HCT116 (cell line): Measurements from ENCODE around the gene CORO2A. TPM values are rescaled to one million over a fixed set of nuclear protein-coding genes. Genes with fewer than 3 reads are reported as not detected.

Experiments used
- ATAC-seq: fragments of 200-7000 bp; cut with Tn5 transposase; 2 replicates; pipeline ENCODE4 v1.9.1; 2020; ENCODE audit warnings: mild to moderate bottlenecking, moderate library complexity
- BruUV-seq: library from RNA; stranded (reverse); fragments of 400-500 nt; replicated peaks from 2 replicates; lab custom pipeline; 2021; lab: Mats Ljungman, UMichigan
- CTCF ChIA-PET: fragments of 300-600 bp; sonication (Branson Sonifier 250); formaldehyde crosslinking; loops from one replicate; lab custom pipeline; 2021; ENCODE audit warnings: antibody characterized with exemption; lab: Charles Lee
- POLR2A ChIA-PET: fragments of 300-600, 350-600 bp; sonication (Branson Sonifier 250); formaldehyde crosslinking; loops from one replicate; lab custom pipeline; 2021; ENCODE audit warnings: antibody characterized with exemption; lab: Charles Lee
- RAD21 ChIA-PET, 2 experiments: fragments of 300-600 bp; sonication (Branson Sonifier 250); formaldehyde crosslinking; loops; one replicate each; lab custom pipeline; 2023; ENCODE audit warnings: low total read pairs in 2 of 2; ENCODE audit not compliant: uncharacterized antibody in 2 of 2, unreplicated experiment in 2 of 2, low non-redundant PET in 1 of 2; lab: Charles Lee
- DNase-seq: peaks from one replicate; pipeline ENCODE4 v3.0.0-alpha.2; 2010; ENCODE audit warnings: low read depth, low spot score
- H2AFZ ChIP-seq: fragments of 200-600 bp; shearing (Covaris generic), sonication (generic); 2 replicates; pipeline ENCODE4 v1.6.1; 2017; ENCODE audit warnings: low read depth, mixed run types, mixed read lengths, antibody characterized with exemption, low read length; ENCODE audit not compliant: poor library complexity, severe bottlenecking
- H3K27ac ChIP-seq: 2 replicates; pipeline ENCODE4 v1.5.1; 2012; ENCODE audit warnings: low read depth, low read length
- H3K27me3 ChIP-seq: fragments of 200-600 bp; sonication (generic); 2 replicates; pipeline ENCODE4 v1.6.1; 2016; ENCODE audit warnings: mixed run types, low read length, mixed read lengths; ENCODE audit not compliant: insufficient read depth
- H3K36me3 ChIP-seq, 2 experiments: fragments of 200-500 bp in 1 of 2; fragments of 200-600 bp in 1 of 2; sonication (Bioruptor generic) in 1 of 2; sonication (generic) in 1 of 2; 2 replicates each; pipeline versions ENCODE4 v1.5.1 to v1.6.1; 2014 to 2016; ENCODE audit warnings: low read length in 2 of 2, inconsistent platforms in 1 of 2, mixed read lengths in 1 of 2, mixed run types in 1 of 2; ENCODE audit not compliant: insufficient read depth in 2 of 2, control insufficient read depth in 1 of 2
- H3K4me1 ChIP-seq, 2 experiments: fragments of 200-600 bp in 1 of 2; sonication (generic) in 1 of 2; 2 replicates each; pipeline versions ENCODE4 v1.5.1 to v1.6.1; 2012 to 2017; ENCODE audit warnings: low read length in 2 of 2, inconsistent platforms in 1 of 2, mild to moderate bottlenecking in 1 of 2, mixed read lengths in 1 of 2, mixed run types in 1 of 2, moderate library complexity in 1 of 2; ENCODE audit not compliant: insufficient read depth in 2 of 2, control insufficient read depth in 1 of 2
- H3K4me2 ChIP-seq: fragments of 200-600 bp; sonication (generic); 2 replicates; pipeline ENCODE4 v1.6.1; 2017; ENCODE audit warnings: mixed run types, low read length, mixed read lengths
- H3K4me3 ChIP-seq, 2 experiments: fragments of 200-600 bp in 1 of 2; sonication (generic) in 1 of 2; replicated peaks in 1 of 2; 2 replicates each; pipeline ENCODE4 v1.5.1; 2011 to 2016; ENCODE audit warnings: low read length in 2 of 2, control low read depth in 1 of 2, low read depth in 1 of 2, mild to moderate bottlenecking in 1 of 2, mixed read lengths in 1 of 2, mixed run types in 1 of 2
- H3K79me2 ChIP-seq: fragments of 200-600 bp; sonication (generic); 2 replicates; pipeline ENCODE4 v1.6.1; 2017; ENCODE audit warnings: mild to moderate bottlenecking, mixed run types, low read length, moderate library complexity, mixed read lengths; ENCODE audit not compliant: insufficient read depth
- H3K9ac ChIP-seq: fragments of 200-600 bp; sonication (generic); 2 replicates; pipeline ENCODE4 v1.6.1; 2016; ENCODE audit warnings: low read length, mixed read lengths
- H3K9me2 ChIP-seq: fragments of 200-600 bp; sonication (generic), shearing (Covaris generic); 2 replicates; pipeline ENCODE4 v1.6.1; 2017; ENCODE audit warnings: mixed run types, mild to moderate bottlenecking, moderate library complexity; ENCODE audit not compliant: insufficient read depth
- H3K9me3 ChIP-seq, 2 experiments: fragments of 200-500 bp in 1 of 2; fragments of 200-600 bp in 1 of 2; sonication (Bioruptor generic) in 1 of 2; sonication (generic) in 1 of 2; 2 replicates each; pipeline ENCODE4 v1.6.1; 2014 to 2017; ENCODE audit warnings: low read length in 2 of 2, mixed read lengths in 2 of 2, inconsistent platforms in 1 of 2, low read depth in 1 of 2, mild to moderate bottlenecking in 1 of 2, mixed run types in 1 of 2, moderate library complexity in 1 of 2; ENCODE audit not compliant: control insufficient read depth in 1 of 2, insufficient read depth in 1 of 2
- H4K20me1 ChIP-seq: fragments of 200-600 bp; sonication (generic), shearing (Covaris generic); 2 replicates; pipeline ENCODE4 v1.6.1; 2017; ENCODE audit warnings: mixed run types, mild to moderate bottlenecking, moderate library complexity; ENCODE audit not compliant: insufficient read depth
- CBX3 ChIP-seq: IDR thresholded peaks from 2 replicates; pipeline ENCODE4 v1.6.1; 2012; ENCODE audit warnings: low read depth
- CEBPB ChIP-seq: IDR thresholded peaks from 2 replicates; pipeline ENCODE4 v1.6.1; 2012; ENCODE audit warnings: low read depth
- ELF1 ChIP-seq: IDR thresholded peaks from 2 replicates; pipeline ENCODE4 v1.6.1; 2012; ENCODE audit warnings: low read depth, borderline replicate concordance
- POLR2A ChIP-seq: IDR thresholded peaks from 2 replicates; pipeline ENCODE4 v1.7.0; 2011; ENCODE audit warnings: borderline replicate concordance; ENCODE audit not compliant: insufficient read depth, insufficient read length; ENCODE audit errors: extremely low read depth
- RAD21 ChIP-seq: IDR thresholded peaks from 2 replicates; pipeline ENCODE4 v1.6.1; 2012; ENCODE audit warnings: low read depth, mild to moderate bottlenecking
- SRF ChIP-seq: IDR thresholded peaks from 2 replicates; pipeline ENCODE4 v1.6.1; 2012; ENCODE audit warnings: low read depth
- YY1 ChIP-seq: IDR thresholded peaks from 2 replicates; pipeline ENCODE4 v1.6.1; 2011; ENCODE audit warnings: low read length, low read depth, moderate library complexity, mild to moderate bottlenecking; ENCODE audit not compliant: insufficient replicate concordance; ENCODE audit errors: extremely low read depth
- ZNF274 ChIP-seq: fragments of 200-500 bp; sonication (Bioruptor generic); IDR thresholded peaks from 2 replicates; pipeline ENCODE4 v1.6.1; 2014; ENCODE audit warnings: mild to moderate bottlenecking, low read depth, low read length, inconsistent platforms
- intact Hi-C: fragments of 100-400 bp; cut with micrococcal nuclease; formaldehyde crosslinking; loops from 2 replicates; pipeline ENCODE4 v1.10.0; 2022
- total RNA-seq: library from RNA; stranded (reverse); gene quantifications from one replicate; pipeline ENCODE4 v1.2.1, GENCODE V29; 2021; ENCODE audit not compliant: unreplicated experiment
- TF ChIP-seq, protein P1 (sequence below): IDR thresholded peaks from 2 replicates; pipeline ENCODE4 v1.6.1; 2012

CORO2A gene
- total RNA-seq, 1 experiment from 2014 or later, result 5.7 TPM

DNA sequence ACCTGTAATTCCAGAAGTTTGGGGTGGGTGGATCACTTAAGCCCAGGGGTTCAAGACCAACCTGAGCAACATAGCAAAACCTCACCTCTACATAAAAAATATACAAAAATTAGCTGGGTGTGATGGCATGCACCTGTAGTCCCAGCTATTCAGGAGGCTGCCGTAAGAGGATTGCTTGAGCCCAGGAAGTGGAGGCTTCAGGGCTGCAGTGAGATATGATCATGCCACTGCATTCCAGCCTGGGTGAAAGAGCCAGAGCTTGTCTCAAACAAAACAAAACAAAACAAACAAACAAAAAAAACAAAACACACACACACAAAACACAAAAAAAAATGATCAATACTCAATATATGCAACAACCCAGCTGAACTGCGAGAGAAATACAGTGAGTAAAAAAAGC, 44.0 kb downstream of the CORO2A start (continued):
- TF ChIP-seq ZNF274, result no peak
- TF ChIP-seq, all 23 proteins: peak for 0

DNA sequence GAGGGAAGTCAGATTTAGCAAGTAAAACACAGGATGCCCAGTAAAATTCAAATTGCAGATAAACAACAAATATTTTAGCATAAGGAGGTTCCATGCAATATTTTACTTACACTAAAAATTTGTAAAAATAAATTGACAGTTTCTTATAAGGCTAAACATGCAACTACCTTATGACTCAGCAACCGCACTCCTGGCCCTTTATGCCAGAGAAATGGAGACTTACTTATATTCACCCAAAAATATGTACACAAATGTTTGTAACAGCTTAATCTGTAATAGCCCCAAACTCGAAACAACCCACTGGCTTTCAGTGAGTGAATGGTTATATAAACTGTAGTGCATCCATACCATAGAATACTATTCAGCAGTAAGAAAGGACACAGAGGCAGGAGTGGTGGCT, 44.9 kb downstream of the CORO2A start:
- TF ChIP-seq YY1 (no peak), ELF1 (no peak), CEBPB (no peak), CBX3 (no peak), SRF (no peak), RAD21 (no peak), POLR2A (no peak), ZNF274 (no peak)
- TF ChIP-seq, protein P1, sequence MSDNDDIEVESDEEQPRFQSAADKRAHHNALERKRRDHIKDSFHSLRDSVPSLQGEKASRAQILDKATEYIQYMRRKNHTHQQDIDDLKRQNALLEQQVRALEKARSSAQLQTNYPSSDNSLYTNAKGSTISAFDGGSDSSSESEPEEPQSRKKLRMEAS, result no peak
- no peak overlapping the region for H3K4me3 ChIP-seq
- H3K9me2 ChIP-seq, result no peaks in the 10 kb centered on the region
- no TSS peak for BruUV-seq
- ChIA-PET CTCF (no interaction called here), RAD21 (no interaction called here), POLR2A (no interaction called here)
- intact Hi-C loops, result loop anchor here (10.0 kb wide), 1 partner anchor 63 kb away; no protein-coding TSS in a partner anchor
- no peak overlapping the region for H3K4me2 ChIP-seq
- H4K20me1 ChIP-seq, result no peaks in the 10 kb centered on the region
- H3K36me3 ChIP-seq, result no peaks in the 10 kb centered on the region
- H2AFZ ChIP-seq, result no peak overlapping the region
- DNase-seq (no peak), ATAC-seq (no peak)
- no peak overlapping the region for H3K27ac ChIP-seq
- H3K9ac ChIP-seq, result no peak overlapping the region
- H3K27me3 ChIP-seq, result no peaks in the 10 kb centered on the region
- no peaks in the 10 kb centered on the region for H3K79me2 ChIP-seq
- no peaks in the 10 kb centered on the region for H3K9me3 ChIP-seq
- H3K4me1 ChIP-seq, result peaks cover 6 to 11% of the 10 kb centered on the region in 2 experiments; a peak in 3 of 4 replicates
